MM.1S (cell line): Measurements from ENCODE around the gene MON2.

ENCODE experiments used
- DNase-seq: peaks from one replicate; pipeline ENCODE4 v3.0.0-alpha.2; 2015
- H2AFZ ChIP-seq: fragments of 300-600 bp; sonication (generic); 2 replicates; pipeline ENCODE4 v1.6.0; 2016; ENCODE audit warnings: antibody characterized with exemption, low read length
- H3F3A ChIP-seq: fragments of 300-600 bp; sonication (generic); 2 replicates; pipeline ENCODE4 v1.6.1; 2016; ENCODE audit warnings: mild to moderate bottlenecking, antibody characterized with exemption, low read length, moderate library complexity, mixed read lengths; ENCODE audit not compliant: insufficient read depth
- H3K27ac ChIP-seq: fragments of 300-600 bp; sonication (generic); 2 replicates; pipeline ENCODE4 v1.5.1; 2016; ENCODE audit warnings: mild to moderate bottlenecking, low read length
- H3K27me3 ChIP-seq: fragments of 300-600 bp; sonication (generic); replicated peaks from 2 replicates; pipeline ENCODE4 v1.6.0; 2016; ENCODE audit warnings: low read length; ENCODE audit not compliant: insufficient read depth
- H3K36me3 ChIP-seq: fragments of 300-600 bp; sonication (generic); replicated peaks from 2 replicates; pipeline ENCODE4 v1.6.1; 2016; ENCODE audit warnings: mild to moderate bottlenecking, low read length, mixed read lengths; ENCODE audit not compliant: insufficient read depth
- H3K4me1 ChIP-seq: fragments of 300-600 bp; sonication (generic); 2 replicates; pipeline ENCODE4 v1.6.1; 2016; ENCODE audit warnings: low read length, mixed read lengths
- H3K4me2 ChIP-seq: fragments of 300-600 bp; sonication (generic); 2 replicates; pipeline ENCODE4 v1.6.0; 2016; ENCODE audit warnings: low read depth, low read length
- H3K4me3 ChIP-seq: fragments of 300-600 bp; sonication (generic); 2 replicates; pipeline ENCODE4 v1.5.1; 2016; ENCODE audit warnings: low read length, mixed read lengths
- H3K79me2 ChIP-seq: fragments of 300-600 bp; sonication (generic); 2 replicates; pipeline ENCODE4 v1.6.1; 2016; ENCODE audit warnings: mixed run types, low read length, mixed read lengths
- H3K9ac ChIP-seq: fragments of 300-600 bp; sonication (generic); 2 replicates; pipeline ENCODE4 v1.6.1; 2016; ENCODE audit warnings: low read length, mixed read lengths
- H3K9me2 ChIP-seq: fragments of 300-600 bp; sonication (generic); replicated peaks from 2 replicates; pipeline ENCODE4 v1.6.1; 2016; ENCODE audit warnings: mild to moderate bottlenecking, low read length, mixed read lengths; ENCODE audit not compliant: insufficient read depth
- H3K9me3 ChIP-seq: fragments of 300-600 bp; sonication (generic); replicated peaks from 2 replicates; pipeline ENCODE4 v1.6.1; 2016; ENCODE audit warnings: mild to moderate bottlenecking, low read length, mixed read lengths; ENCODE audit not compliant: insufficient read depth
- H4K20me1 ChIP-seq: fragments of 300-600 bp; sonication (generic); 2 replicates; pipeline ENCODE4 v1.6.1; 2016; ENCODE audit warnings: mild to moderate bottlenecking, low read length, moderate library complexity, mixed read lengths; ENCODE audit not compliant: insufficient read depth
- EZH2 ChIP-seq: fragments of 300-600 bp; sonication (generic); optimal IDR thresholded peaks from 2 replicates; pipeline ENCODE3; 2017; ENCODE audit warnings: low read depth, mild to moderate bottlenecking, antibody characterized with exemption, low read length, mixed read lengths
- EZH2phosphoT487 ChIP-seq: fragments of 300-600 bp; sonication (generic); IDR thresholded peaks from 2 replicates; pipeline ENCODE4 v1.6.1; 2018; ENCODE audit warnings: antibody characterized with exemption, low read length
- TF ChIP-seq, protein P1 (sequence below): fragments of 300-600 bp; sonication (generic); IDR thresholded peaks from 2 replicates; pipeline ENCODE4 v1.5.1; 2016; ENCODE audit warnings: antibody characterized with exemption, low read length, mixed read lengths

MON2 gene

DNA sequence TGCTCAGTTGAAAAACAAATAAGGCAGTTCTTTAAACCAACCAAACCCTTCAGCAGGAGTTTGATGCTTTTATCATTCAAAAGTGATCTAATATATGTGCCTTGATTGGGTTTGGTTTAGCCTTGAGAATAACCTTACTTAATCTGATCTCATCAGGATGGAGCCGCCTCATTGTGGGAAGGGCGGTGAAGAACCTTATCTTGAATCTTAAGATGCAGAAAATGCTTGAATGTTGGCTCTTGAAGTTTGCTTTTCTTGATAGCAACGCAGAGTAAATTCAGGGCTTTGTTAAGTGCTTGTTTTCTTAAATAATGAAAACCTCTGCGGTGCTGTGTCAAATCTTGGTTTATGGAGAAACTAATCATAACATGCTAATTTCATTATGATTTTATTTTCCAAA lies 138.2 kb downstream of the MON2 start:
- Histone ChIP-seq H3K79me2 (peaks cover 21% of the 10 kb centered on the region), H2AFZ (no peak overlapping the region), H3K4me3 (no peak overlapping the region), H3K4me2 (peak overlapping the region; percentile 56), H4K20me1 (no peaks in the 10 kb centered on the region), H3K27ac (no peak overlapping the region), H3K9ac (no peak overlapping the region), H3K4me1 (peaks cover 25% of the 10 kb centered on the region), H3K9me2 (no peaks in the 10 kb centered on the region), H3K9me3 (no peaks in the 10 kb centered on the region), H3K27me3 (no peaks in the 10 kb centered on the region), H3K36me3 (no peaks in the 10 kb centered on the region), H3F3A (peaks cover 29% of the 10 kb centered on the region)
- no peak for DNase-seq
- TF ChIP-seq EZH2 (no peak), EZH2phosphoT487 (no peak)
- TF ChIP-seq, protein P1, sequence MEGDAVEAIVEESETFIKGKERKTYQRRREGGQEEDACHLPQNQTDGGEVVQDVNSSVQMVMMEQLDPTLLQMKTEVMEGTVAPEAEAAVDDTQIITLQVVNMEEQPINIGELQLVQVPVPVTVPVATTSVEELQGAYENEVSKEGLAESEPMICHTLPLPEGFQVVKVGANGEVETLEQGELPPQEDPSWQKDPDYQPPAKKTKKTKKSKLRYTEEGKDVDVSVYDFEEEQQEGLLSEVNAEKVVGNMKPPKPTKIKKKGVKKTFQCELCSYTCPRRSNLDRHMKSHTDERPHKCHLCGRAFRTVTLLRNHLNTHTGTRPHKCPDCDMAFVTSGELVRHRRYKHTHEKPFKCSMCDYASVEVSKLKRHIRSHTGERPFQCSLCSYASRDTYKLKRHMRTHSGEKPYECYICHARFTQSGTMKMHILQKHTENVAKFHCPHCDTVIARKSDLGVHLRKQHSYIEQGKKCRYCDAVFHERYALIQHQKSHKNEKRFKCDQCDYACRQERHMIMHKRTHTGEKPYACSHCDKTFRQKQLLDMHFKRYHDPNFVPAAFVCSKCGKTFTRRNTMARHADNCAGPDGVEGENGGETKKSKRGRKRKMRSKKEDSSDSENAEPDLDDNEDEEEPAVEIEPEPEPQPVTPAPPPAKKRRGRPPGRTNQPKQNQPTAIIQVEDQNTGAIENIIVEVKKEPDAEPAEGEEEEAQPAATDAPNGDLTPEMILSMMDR = no peak

DNA sequence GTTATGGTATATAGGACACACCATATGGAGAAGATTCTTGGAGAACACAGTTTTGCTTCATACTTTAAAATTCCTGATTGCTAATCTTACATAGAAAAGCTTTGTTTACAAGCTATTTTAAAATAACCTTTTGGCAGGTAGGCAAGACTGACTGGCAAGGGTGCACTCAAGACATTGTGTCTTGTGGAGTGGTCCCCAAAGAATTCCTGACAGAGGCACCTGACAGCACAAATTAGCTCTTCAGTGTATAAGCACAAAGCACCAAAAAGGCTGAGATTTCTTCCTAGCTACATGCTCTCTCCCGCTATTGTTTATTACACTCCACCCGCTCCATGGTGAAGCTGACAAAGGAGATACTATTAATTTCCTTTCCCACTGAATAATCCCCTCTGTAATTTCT lies 139.4 kb downstream of the MON2 start:
- Histone ChIP-seq H3K4me1 (peaks cover 21% of the 10 kb centered on the region), H3K79me2 (peaks cover 21% of the 10 kb centered on the region), H2AFZ (no peak overlapping the region), H3K27me3 (no peaks in the 10 kb centered on the region), H3K27ac (no peak overlapping the region), H3K9me3 (no peaks in the 10 kb centered on the region), H3K36me3 (no peaks in the 10 kb centered on the region), H3K9me2 (no peaks in the 10 kb centered on the region), H3K9ac (no peak overlapping the region), H4K20me1 (no peaks in the 10 kb centered on the region), H3K4me3 (no peak overlapping the region), H3K4me2 (no peak overlapping the region), H3F3A (peaks cover 29% of the 10 kb centered on the region)
- TF ChIP-seq EZH2 (no peak), EZH2phosphoT487 (no peak)
- TF ChIP-seq, protein P1 = no peak
- DNase-seq = no peak

DNA sequence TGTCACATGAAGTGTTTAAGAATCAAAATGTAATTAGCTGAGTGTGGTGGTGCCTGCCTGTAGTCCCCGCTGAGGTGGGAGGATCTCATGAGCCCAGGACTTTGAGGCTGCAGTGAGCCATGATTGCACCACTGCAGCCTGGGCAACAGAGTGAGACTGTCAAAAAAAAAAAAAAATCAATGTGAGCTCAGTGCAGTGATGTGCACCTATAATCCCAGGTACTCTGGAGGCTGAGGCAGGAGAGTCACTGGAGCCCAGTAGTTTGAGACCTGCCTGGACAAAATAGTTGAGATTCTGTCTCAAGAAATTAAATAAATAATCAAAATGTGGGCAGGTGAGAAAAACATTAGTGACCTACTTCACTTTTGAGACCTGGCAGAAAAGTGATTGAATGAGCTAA lies 140.0 kb downstream of the MON2 start:
- H3K79me2 ChIP-seq = peaks cover 21% of the 10 kb centered on the region
- H3K9me2 ChIP-seq = no peaks in the 10 kb centered on the region
- no peaks in the 10 kb centered on the region for H4K20me1 ChIP-seq

More for the DNA sequence above, 140.0 kb downstream of the MON2 start:
- DNase-seq = no peak
- no peaks in the 10 kb centered on the region for H3K36me3 ChIP-seq
- H3K27ac ChIP-seq = no peak overlapping the region
- TF ChIP-seq EZH2 (no peak), EZH2phosphoT487 (no peak)
- TF ChIP-seq, protein P1 = no peak
- no peak overlapping the region for H3K9ac ChIP-seq
- H3K4me3 ChIP-seq = no peak overlapping the region
- H3F3A ChIP-seq = peaks cover 23% of the 10 kb centered on the region
- no peak overlapping the region for H2AFZ ChIP-seq
- peaks cover 14% of the 10 kb centered on the region for H3K4me1 ChIP-seq
- no peaks in the 10 kb centered on the region for H3K27me3 ChIP-seq
- H3K9me3 ChIP-seq = no peaks in the 10 kb centered on the region
- no peak overlapping the region for H3K4me2 ChIP-seq
